Middle frontal gyrus (tissue), 1 donor: ENCODE data around the gene UBR4.
"Not testable (repeated sequence)": the region's sequence is repeated elsewhere in the genome, so short reads cannot be mapped to it uniquely, and the experiment has no call there.

ENCODE experiments used
- DNase-seq: peaks from one replicate; pipeline ENCODE4 v3.0.0-alpha.2; 2015; ENCODE audit warnings: low spot score; ENCODE audit errors: extremely low spot score

The UBR4 gene

GRCh38 chr1:19209990-19210771 lies at the start of gene UBR4:
UBR4 (minus strand) TSS chr1:19210266; CDS start chr1:19210248, 18 bp downstream.
- DNase-seq = peak; percentile 90

GRCh38 chr1:19258353-19258752 lies 48.3 kb upstream of the UBR4 start:
- no peak for DNase-seq

- DNase-seq = no peak
These were observed 47.3 kb upstream of the UBR4 start for GRCh38 chr1:19257178-19257914.

GRCh38 chr1:19256301-19256700 lies 46.2 kb upstream of the UBR4 start:
- not testable (repeated sequence) for DNase-seq

GRCh38 chr1:19255288-19255687 lies 45.2 kb upstream of the UBR4 start:
- no peak for DNase-seq

GRCh38 chr1:19254416-19254815 lies 44.4 kb upstream of the UBR4 start:
- DNase-seq = no peak

- peak; percentile 73 for DNase-seq
These were observed 41.5 kb upstream of the UBR4 start, which contains the start of the genes EMC1 and MRTO4 for GRCh38 chr1:19251305-19252196. EMC1 (minus strand) TSS chr1:19251524; CDS start chr1:19251509, 15 bp downstream. MRTO4 (plus strand) TSS chr1:19251805; CDS start chr1:19251836, 31 bp downstream.

GRCh38 chr1:19250629-19251304 lies 40.7 kb upstream of the UBR4 start:
- no peak for DNase-seq

GRCh38 chr1:19240673-19241538 lies 30.8 kb upstream of the UBR4 start:
- DNase-seq = peak; percentile 53

- DNase-seq = no peak
These were observed 29.8 kb upstream of the UBR4 start for GRCh38 chr1:19239876-19240275.

- DNase-seq = no peak
These were observed 24.2 kb upstream of the UBR4 start for GRCh38 chr1:19234224-19234623.

GRCh38 chr1:19232524-19232846 lies 22.4 kb upstream of the UBR4 start:
- DNase-seq = no peak

GRCh38 chr1:19231736-19232523 lies 21.9 kb upstream of the UBR4 start:
- peak; percentile 40 for DNase-seq

GRCh38 chr1:19229828-19230325 lies 19.8 kb upstream of the UBR4 start:
- no peak for DNase-seq

GRCh38 chr1:19229229-19229628 lies 19.2 kb upstream of the UBR4 start:
- DNase-seq = no peak

- no peak for DNase-seq
These were observed 13.1 kb upstream of the UBR4 start for GRCh38 chr1:19222979-19223824.

GRCh38 chr1:19222573-19222972 lies 12.5 kb upstream of the UBR4 start:
- no peak for DNase-seq

GRCh38 chr1:19220991-19221390 lies 10.9 kb upstream of the UBR4 start:
- DNase-seq = no peak
